NCI-H345 treated with DMSO at 0.1 percent for 48 hours (cell line): Measurements from ENCODE around the gene CLK2.
"Not testable (repeated sequence)": the region's sequence is repeated elsewhere in the genome, so short reads cannot be mapped to it uniquely, and the experiment has no call there.

ENCODE experiments used
- DNase-seq: peaks from one replicate; lab custom pipeline; 2025; ENCODE audit not compliant: unreplicated experiment; lab: John Stamatoyannopoulos, UW

Gene CLK2

GRCh38 chr1:155297384-155297783 lies 24.1 kb upstream of the CLK2 start:
- no peak for DNase-seq

GRCh38 chr1:155296661-155297060 lies 23.4 kb upstream of the CLK2 start:
- DNase-seq = no peak

GRCh38 chr1:155295942-155296267 lies 22.6 kb upstream of the CLK2 start:
- DNase-seq = no peak

DNA sequence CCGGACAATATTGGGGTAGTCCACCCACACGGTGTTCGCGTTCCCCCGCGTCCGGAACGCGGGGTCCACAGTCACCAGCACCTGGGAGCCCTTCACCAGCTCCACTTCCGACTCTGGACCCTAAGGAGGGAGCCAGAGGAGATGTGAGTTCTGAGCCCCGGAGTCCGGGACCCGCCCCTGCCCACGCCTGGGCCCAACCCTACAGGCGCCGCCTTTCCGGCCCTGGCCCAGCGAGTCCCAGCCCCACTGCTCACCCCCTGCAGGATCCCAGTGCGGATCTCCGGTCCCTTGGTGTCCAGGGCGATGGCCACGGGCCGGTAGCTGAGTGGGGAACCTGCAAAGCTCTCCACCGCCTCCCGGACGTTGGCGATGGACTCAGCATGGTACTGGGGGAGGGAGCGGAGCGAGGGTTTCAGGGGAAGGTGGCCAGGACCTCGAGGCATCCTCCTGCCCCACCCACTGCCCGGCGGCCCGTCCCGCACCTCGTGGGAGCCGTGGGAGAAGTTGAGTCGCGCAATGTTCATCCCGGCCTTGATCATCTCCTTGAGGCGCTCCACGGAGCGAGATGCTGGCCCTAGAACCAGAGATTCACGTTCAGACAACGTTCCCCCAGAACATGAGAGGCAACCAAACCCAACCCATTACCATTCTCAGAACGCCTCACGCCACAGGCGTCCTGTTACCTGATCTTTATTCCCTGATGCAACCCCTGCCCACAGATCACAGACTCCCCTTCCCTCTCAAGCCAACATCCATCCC lies 22.1 kb upstream of the CLK2 start:
- DNase-seq = no peak

- no peak for DNase-seq
These were observed 21.3 kb upstream of the CLK2 start for GRCh38 chr1:155294520-155295182.

DNA sequence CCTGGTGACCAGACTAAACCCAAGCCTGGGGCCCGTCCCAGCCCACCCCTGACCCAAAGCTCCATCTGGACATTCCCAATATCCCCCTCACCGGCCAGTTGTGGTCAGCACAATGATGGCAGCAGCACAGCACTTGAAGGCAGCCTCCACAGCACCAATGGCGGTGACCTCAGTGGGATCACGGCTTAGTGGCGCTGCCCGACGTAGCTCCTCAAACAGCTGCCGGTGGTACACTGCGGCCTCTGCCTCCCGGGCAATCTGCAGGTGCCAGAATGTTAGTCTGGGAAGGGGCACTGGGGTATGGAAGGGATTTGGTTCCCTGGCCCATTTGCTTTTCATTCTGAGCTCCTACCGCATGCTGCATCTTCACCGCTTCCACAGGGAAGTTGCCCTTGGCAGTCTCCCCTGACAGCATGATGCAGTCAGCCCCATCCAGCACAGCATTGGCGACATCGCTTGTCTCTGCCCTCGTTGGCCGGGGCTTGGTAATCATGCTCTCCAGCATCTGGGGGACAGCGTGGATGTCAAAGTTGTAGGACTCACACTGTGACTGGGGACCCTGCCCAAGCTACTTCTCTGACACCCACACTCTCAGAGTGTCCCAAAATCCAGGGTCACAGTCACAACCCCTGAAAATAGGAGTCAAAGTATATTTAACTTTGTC lies 19.9 kb upstream of the CLK2 start:
- DNase-seq = no peak

DNA sequence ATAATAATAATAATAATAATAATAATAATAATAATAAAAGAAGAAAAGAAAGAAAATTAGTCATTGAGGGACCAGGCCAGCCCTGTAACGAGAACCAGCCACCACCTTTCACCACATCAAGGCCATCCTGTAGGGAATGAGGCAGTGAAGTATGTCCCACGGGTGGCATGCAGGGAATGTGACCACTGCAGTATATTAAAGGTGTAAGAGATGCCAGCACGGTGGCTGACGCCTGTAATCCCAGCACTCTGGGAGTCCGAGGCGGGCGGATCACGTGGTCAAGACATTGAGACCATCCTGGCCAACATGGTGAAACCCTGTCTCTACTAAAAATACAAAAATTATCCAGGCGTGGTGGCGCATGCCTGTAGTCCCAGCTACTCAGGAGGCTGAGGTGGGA lies 17.7 kb upstream of the CLK2 start:
- DNase-seq = not testable (repeated sequence)

DNA sequence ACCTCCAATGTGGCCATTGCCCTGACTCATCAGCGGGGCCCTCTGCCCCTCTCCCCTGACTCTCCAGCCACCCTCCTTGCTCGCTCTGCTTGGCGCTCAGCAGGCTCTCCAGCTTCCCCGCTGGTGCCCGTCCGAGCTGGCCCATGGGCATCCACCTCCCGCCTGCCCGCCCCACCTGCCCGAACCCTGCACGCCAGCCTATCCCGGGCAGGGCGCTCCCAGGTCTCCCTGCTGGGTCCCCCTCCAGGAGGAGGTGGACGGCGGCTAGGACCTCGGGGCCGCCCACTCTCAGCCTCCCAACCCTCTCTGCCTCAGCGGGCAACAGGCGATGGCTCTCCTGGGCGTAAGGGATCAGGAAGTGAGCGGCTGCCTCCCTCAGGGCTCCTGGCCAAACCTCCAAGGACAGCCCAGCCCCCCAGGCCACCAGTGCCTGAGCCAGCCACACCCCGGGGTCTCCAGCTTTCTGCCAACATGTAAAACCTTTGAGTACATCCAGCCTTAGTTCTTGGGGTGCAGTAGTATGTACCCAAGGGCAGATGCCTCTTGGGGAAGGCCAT lies 14.8 kb upstream of the CLK2 start:
- DNase-seq = no peak

DNA sequence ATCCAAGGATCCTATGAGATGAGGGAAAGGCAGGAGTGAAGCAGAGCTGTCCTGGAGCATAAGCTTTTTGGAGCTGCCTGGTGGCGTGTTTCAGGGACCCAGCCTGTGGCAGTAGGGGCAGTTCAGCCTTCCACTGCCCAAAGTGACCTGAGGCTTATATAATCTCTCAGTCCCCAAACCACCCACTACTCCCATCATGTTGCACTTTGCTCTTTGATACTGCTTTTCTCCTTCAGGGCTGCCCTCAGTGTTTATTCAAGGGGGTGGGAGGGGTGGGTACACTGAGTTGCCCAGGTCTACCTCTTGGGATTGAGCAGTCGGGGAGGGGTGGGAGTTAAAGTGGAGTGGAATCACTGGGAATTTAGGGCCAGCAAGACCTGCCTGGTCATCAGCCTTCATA lies 13.2 kb upstream of the CLK2 start:
- no peak for DNase-seq

DNA sequence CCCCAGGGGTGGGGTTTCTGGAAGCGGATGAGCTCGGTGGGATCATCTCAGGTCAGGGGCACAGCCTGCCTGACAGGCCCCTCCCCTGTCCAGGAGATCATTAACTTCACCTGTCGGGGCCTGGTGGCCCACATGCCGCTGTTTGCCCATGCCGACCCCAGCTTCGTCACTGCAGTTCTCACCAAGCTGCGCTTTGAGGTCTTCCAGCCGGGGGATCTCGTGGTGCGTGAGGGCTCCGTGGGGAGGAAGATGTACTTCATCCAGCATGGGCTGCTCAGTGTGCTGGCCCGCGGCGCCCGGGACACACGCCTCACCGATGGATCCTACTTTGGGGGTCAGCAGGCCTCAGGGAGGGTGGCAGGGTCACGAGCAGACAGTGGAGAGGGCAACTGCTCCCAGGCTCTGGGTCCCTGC lies 12.3 kb upstream of the CLK2 start:
- DNase-seq = no peak

DNA sequence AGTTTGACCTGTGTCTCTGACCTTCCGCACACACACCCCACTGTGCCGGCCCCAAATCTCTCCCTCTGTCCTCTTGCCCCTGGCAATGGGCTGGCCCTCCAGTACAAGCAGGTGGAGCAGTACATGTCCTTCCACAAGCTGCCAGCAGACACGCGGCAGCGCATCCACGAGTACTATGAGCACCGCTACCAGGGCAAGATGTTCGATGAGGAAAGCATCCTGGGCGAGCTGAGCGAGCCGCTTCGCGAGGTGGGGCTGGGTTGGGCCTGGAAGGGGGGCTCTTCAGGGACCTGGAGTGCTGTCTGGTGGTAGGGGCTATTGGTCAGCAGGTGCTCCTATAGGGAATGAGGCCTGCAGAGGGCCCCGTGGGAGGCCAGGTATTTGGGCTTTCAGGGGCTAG lies 11.8 kb upstream of the CLK2 start:
- DNase-seq = no peak

GRCh38 chr1:155284476-155284875 lies 11.2 kb upstream of the CLK2 start:
- DNase-seq = no peak

GRCh38 chr1:155282488-155283091 lies 9.3 kb upstream of the CLK2 start:
- DNase-seq = no peak

- DNase-seq = no peak
These were observed 6.0 kb upstream of the CLK2 start for GRCh38 chr1:155279268-155279667.

- DNase-seq = no peak
These were observed 5.4 kb upstream of the CLK2 start for GRCh38 chr1:155278689-155279160.

- peak; percentile 80 for DNase-seq
These were observed 4.8 kb upstream of the CLK2 start for GRCh38 chr1:155277902-155278688.

GRCh38 chr1:155277070-155277901 lies 4.0 kb upstream of the CLK2 start, which contains the start of gene HCN3:
HCN3 (plus strand) TSS chr1:155277463; CDS start chr1:155277591, 128 bp downstream.
- peak; percentile 100 for DNase-seq

GRCh38 chr1:155272466-155273342 lies 600 bp downstream of the CLK2 start:
- peak; percentile 81 for DNase-seq

GRCh38 chr1:155269381-155269780 lies 3.9 kb downstream of the CLK2 start:
- no peak for DNase-seq
